Liver (tissue), 9 donors: Measurements from ENCODE around the gene CDK5R1. TPM values are rescaled to one million over a fixed set of nuclear protein-coding genes. Genes with fewer than 3 reads are reported as not detected.

Experiments used
- DNase-seq: peaks from one replicate; pipeline ENCODE4 v3.0.0-alpha.2; 2017; ENCODE audit warnings: low spot score
- H3K27ac ChIP-seq, 2 donors: one replicate each; pipeline ENCODE4 v1.7.0; 2013; ENCODE audit warnings: inconsistent platforms in 2 of 2, low read length in 2 of 2, control low read depth in 1 of 2, low read depth in 1 of 2, mild to moderate bottlenecking in 1 of 2
- H3K27me3 ChIP-seq, 4 donors: one replicate each; pipeline versions ENCODE4 v1.6.1 to v1.7.0; 2013; ENCODE audit warnings: low read length in 3 of 4, inconsistent platforms in 1 of 4, mild to moderate bottlenecking in 1 of 4, moderate library complexity in 1 of 4; ENCODE audit not compliant: control insufficient read depth in 4 of 4, insufficient read depth in 4 of 4
- H3K36me3 ChIP-seq, 4 donors: one replicate each; pipeline versions ENCODE4 v1.6.1 to v1.7.0; 2013; ENCODE audit warnings: low read length in 3 of 4, mild to moderate bottlenecking in 3 of 4, low read depth in 1 of 4, moderate library complexity in 1 of 4; ENCODE audit not compliant: control insufficient read depth in 4 of 4, insufficient read depth in 3 of 4
- H3K4me1 ChIP-seq, 4 donors: one replicate each; pipeline versions ENCODE4 v1.6.1 to v1.7.0; 2013; ENCODE audit warnings: low read length in 3 of 4, mild to moderate bottlenecking in 3 of 4, moderate library complexity in 1 of 4; ENCODE audit not compliant: control insufficient read depth in 4 of 4, insufficient read depth in 4 of 4
- H3K4me3 ChIP-seq, 3 donors: one replicate each; pipeline versions ENCODE4 v1.6.1 to v1.7.0; 2013; ENCODE audit warnings: low read length in 3 of 3, control low read depth in 1 of 3, low read depth in 1 of 3, mild to moderate bottlenecking in 1 of 3
- H3K9ac ChIP-seq, 2 donors: one replicate each; pipeline ENCODE4 v1.7.0; 2013; ENCODE audit warnings: low read length in 2 of 2, mild to moderate bottlenecking in 2 of 2, moderate library complexity in 2 of 2, control low read depth in 1 of 2, low read depth in 1 of 2
- H3K9me3 ChIP-seq, 4 donors: one replicate each; pipeline versions ENCODE4 v1.6.1 to v1.7.0; 2013; ENCODE audit warnings: low read length in 3 of 4; ENCODE audit not compliant: control insufficient read depth in 4 of 4
- ATF3 ChIP-seq: IDR thresholded peaks from 2 replicates; pipeline ENCODE4 v1.6.1; 2016; ENCODE audit warnings: antibody characterized with exemption
- FOXA1 ChIP-seq: IDR thresholded peaks from 2 replicates; pipeline ENCODE4 v1.6.1; 2016; ENCODE audit warnings: antibody characterized with exemption
- FOXA2 ChIP-seq: IDR thresholded peaks from 2 replicates; pipeline ENCODE4 v1.6.1; 2016; ENCODE audit warnings: antibody characterized with exemption
- GABPA ChIP-seq, 2 donors: IDR thresholded peaks in 1 of 2; conservative IDR thresholded peaks in 1 of 2; 2 replicates each; pipeline ENCODE4 v1.6.1; 2016; ENCODE audit warnings: antibody characterized with exemption in 2 of 2, mild to moderate bottlenecking in 1 of 2, moderate library complexity in 1 of 2
- HNF4A ChIP-seq, 2 donors: conservative IDR thresholded peaks; 2 replicates each; pipeline ENCODE4 v1.6.1; 2016; ENCODE audit warnings: antibody characterized with exemption in 2 of 2, mild to moderate bottlenecking in 2 of 2
- HNF4G ChIP-seq: IDR thresholded peaks from 2 replicates; pipeline ENCODE4 v1.6.1; 2016; ENCODE audit warnings: antibody characterized with exemption
- MAX ChIP-seq: IDR thresholded peaks from 2 replicates; pipeline ENCODE4 v1.6.1; 2016; ENCODE audit warnings: antibody characterized with exemption
- RAD21 ChIP-seq, 2 donors: IDR thresholded peaks; 2 replicates each; pipeline ENCODE4 v1.6.1; 2016; ENCODE audit warnings: antibody characterized with exemption in 2 of 2, mild to moderate bottlenecking in 2 of 2
- REST ChIP-seq: IDR thresholded peaks from 2 replicates; pipeline ENCODE4 v1.6.1; 2016; ENCODE audit warnings: antibody characterized with exemption, mild to moderate bottlenecking
- SP1 ChIP-seq: IDR thresholded peaks from 2 replicates; pipeline ENCODE4 v1.6.1; 2018; ENCODE audit warnings: antibody characterized with exemption, mild to moderate bottlenecking
- TAF1 ChIP-seq: conservative IDR thresholded peaks from 2 replicates; pipeline ENCODE4 v1.6.1; 2016; ENCODE audit warnings: antibody characterized with exemption, mild to moderate bottlenecking
- ZBTB33 ChIP-seq: IDR thresholded peaks from 2 replicates; pipeline ENCODE4 v1.6.1; 2016; ENCODE audit warnings: antibody characterized with exemption
- WGBS: extraction: QIAGEN DNeasy Blood & Tissue Kit; methylation state at CpG from one replicate; pipeline ENCODE4 v1.1.7; 2013; 5-methylcytosine and 5-hydroxymethylcytosine counted together
- polyA plus RNA-seq, 2 donors: library from polyadenylated mRNA; stranded (reverse) in 1 of 2; unstranded in 1 of 2; fragments of 200-250 nt in 1 of 2; fragments of >200 nt in 1 of 2; fragmentation: Nextera tagmentation in 1 of 2; extraction: Ambion mirVana in 1 of 2; gene quantifications; one replicate each; pipeline versions ENCODE4 v1.2.1 to v1.2.3, GENCODE V29; 2013 to 2015
- total RNA-seq, 2 donors: library from RNA; depleted of rRNA; stranded (reverse); fragments of >200 nt; gene quantifications; one replicate each; pipeline ENCODE4 v1.2.3, GENCODE V29; 2014
- donor health status: healthy.
- donor health status: healthy.
- donor health status: healthy.
- donor health status: healthy.
- donor health status: healthy.

Gene CDK5R1
- total and polyA plus RNA-seq, 4 donors, result 0.08 to 0.93 (median 0.64) TPM

- no peaks in the 10 kb centered on the region for H3K9me3 ChIP-seq
- no peaks in the 10 kb centered on the region for H3K4me1 ChIP-seq
- 95% methylated on average over 7 of the region's 7 CpGs for WGBS
- H3K27me3 ChIP-seq, result no peaks in the 10 kb centered on the region
- H3K4me3 ChIP-seq, result no peak overlapping the region
- no peak overlapping the region for H3K9ac ChIP-seq
- H3K27ac ChIP-seq, result no peak overlapping the region
- H3K36me3 ChIP-seq, result no peaks in the 10 kb centered on the region
- DNase-seq, result no peak
- TF ChIP-seq GABPA (IDR thresholded peaks at IDR 0.05 in 1 of 2, conservative IDR thresholded peaks at IDR 0.05 in 1 of 2), result no peak
Observed at GRCh38 chr17:32510466-32510865, 23.7 kb downstream of the CDK5R1 start.

- peaks cover 0 to 3% (median 0%) of the 10 kb centered on the region in 4 donors for H3K4me1 ChIP-seq
- no peaks in the 10 kb centered on the region for H3K36me3 ChIP-seq
- H3K27ac ChIP-seq, result no peak overlapping the region
- no peaks in the 10 kb centered on the region for H3K27me3 ChIP-seq
- WGBS, result 97% methylated on average over 2 of the region's 2 CpGs
- TF ChIP-seq SP1, result no peak
- DNase-seq, result no peak
- no peak overlapping the region for H3K9ac ChIP-seq
- H3K9me3 ChIP-seq, result no peaks in the 10 kb centered on the region
- H3K4me3 ChIP-seq, result no peak overlapping the region
Observed at GRCh38 chr17:32512328-32512727, 25.5 kb downstream of the CDK5R1 start.

- H3K4me3 ChIP-seq, result no peak overlapping the region
- TF ChIP-seq REST (no peak), FOXA1 (no peak), FOXA2 (no peak), MAX (no peak), ZBTB33 (no peak), HNF4A (conservative IDR thresholded peaks at IDR 0.05) (no peak), RAD21 (IDR thresholded peaks at IDR 0.05) (no peak), TAF1 (no peak), HNF4G (no peak), ATF3 (no peak)
- no peak for DNase-seq
- peaks cover 0 to 3% (median 0%) of the 10 kb centered on the region in 4 donors for H3K4me1 ChIP-seq
- WGBS, result 99% methylated on average over 3 of the region's 3 CpGs
- H3K27ac ChIP-seq, result no peak overlapping the region
- no peak overlapping the region for H3K9ac ChIP-seq
- no peaks in the 10 kb centered on the region for H3K9me3 ChIP-seq
- H3K36me3 ChIP-seq, result no peaks in the 10 kb centered on the region
- H3K27me3 ChIP-seq, result no peaks in the 10 kb centered on the region
Observed at GRCh38 chr17:32513579-32513978, 26.8 kb downstream of the CDK5R1 start.
